ENCODE results near the gene CCL1.

DNA sequence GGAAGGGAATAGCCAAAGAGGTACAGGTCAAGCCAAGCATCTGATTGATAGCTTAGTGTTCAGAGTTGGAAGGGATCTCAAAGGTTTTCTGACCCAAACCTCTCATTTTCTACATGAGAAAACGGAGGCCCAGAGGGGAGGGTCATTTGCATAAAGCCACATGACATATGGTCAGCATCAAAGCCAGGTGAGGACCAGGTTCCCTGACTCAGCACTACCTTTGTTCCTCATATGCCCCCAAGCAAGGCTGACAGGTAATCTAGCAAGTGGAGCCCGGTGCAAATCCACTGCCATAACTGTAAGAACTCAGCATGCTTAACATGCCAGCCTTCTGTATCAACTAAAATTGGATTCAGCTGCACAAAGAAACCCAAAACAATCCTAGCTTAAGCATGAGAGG, 28.2 kb upstream of the CCL1 start:
- TF ChIP-seq POLR2AphosphoS5 (IDR thresholded peaks at IDR 0.05; ENCODE audit: low read length) (no peak), ZSCAN29 (IDR thresholded peaks at IDR 0.05) (no peak), FOS (IDR thresholded peaks at IDR 0.05; ENCODE audit: borderline replicate concordance, extremely low read depth, insufficient read length) (no peak), POLR2A (IDR thresholded peaks at IDR 0.05; ENCODE audit: low read depth, low read length) (no peak), TARDBP (IDR thresholded peaks at IDR 0.05; ENCODE audit: borderline replicate concordance) (no peak), NR2F1 (conservative IDR thresholded peaks at IDR 0.05) (no peak), HCFC1 (IDR thresholded peaks at IDR 0.05; ENCODE audit: low read length) (no peak), HDAC2 (IDR thresholded peaks at IDR 0.05) (no peak), KLF5 (IDR thresholded peaks at IDR 0.05; ENCODE audit: partially characterized antibody) (no peak), SUZ12 (IDR thresholded peaks at IDR 0.05; ENCODE audit: unreplicated experiment) (no peak), SIN3A (IDR thresholded peaks at IDR 0.05; ENCODE audit: low read depth, low read length) (no peak), CREB1 (IDR thresholded peaks at IDR 0.05; ENCODE audit: low read depth) (no peak), CHD2 (IDR thresholded peaks at IDR 0.05; ENCODE audit: borderline replicate concordance, low read depth, low read length) (no peak)
- TF ChIP-seq, protein P1, sequence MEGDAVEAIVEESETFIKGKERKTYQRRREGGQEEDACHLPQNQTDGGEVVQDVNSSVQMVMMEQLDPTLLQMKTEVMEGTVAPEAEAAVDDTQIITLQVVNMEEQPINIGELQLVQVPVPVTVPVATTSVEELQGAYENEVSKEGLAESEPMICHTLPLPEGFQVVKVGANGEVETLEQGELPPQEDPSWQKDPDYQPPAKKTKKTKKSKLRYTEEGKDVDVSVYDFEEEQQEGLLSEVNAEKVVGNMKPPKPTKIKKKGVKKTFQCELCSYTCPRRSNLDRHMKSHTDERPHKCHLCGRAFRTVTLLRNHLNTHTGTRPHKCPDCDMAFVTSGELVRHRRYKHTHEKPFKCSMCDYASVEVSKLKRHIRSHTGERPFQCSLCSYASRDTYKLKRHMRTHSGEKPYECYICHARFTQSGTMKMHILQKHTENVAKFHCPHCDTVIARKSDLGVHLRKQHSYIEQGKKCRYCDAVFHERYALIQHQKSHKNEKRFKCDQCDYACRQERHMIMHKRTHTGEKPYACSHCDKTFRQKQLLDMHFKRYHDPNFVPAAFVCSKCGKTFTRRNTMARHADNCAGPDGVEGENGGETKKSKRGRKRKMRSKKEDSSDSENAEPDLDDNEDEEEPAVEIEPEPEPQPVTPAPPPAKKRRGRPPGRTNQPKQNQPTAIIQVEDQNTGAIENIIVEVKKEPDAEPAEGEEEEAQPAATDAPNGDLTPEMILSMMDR (IDR thresholded peaks at IDR 0.05 in 2 of 3, conservative IDR thresholded peaks at IDR 0.05 in 1 of 3; ENCODE audit: control insufficient read depth in 2 of 3, extremely low read depth in 1 of 3, insufficient read depth in 1 of 3, low read depth in 3 of 3, low read length in 3 of 3): no peak

Measured in GM12878 (cell line).